Measurements from ENCODE around the gene PI16. TPM values are rescaled to one million over a fixed set of nuclear protein-coding genes. Genes with fewer than 3 reads are reported as not detected.

The PI16 gene
- total and polyA plus RNA-seq, 5 donors from 2014 or later: 31.9 to 113 (median 62.3) TPM

- H3K4me1 Mint-ChIP-seq: peaks cover 0 to 5% (median 2%) of the 10 kb centered on the region in 4 donors
- no peaks in the 10 kb centered on the region for H3K9me3 Mint-ChIP-seq
- no peak overlapping the region for H3K4me3 Mint-ChIP-seq
- H3K36me3 Mint-ChIP-seq: peaks cover 35% of the 10 kb centered on the region
- no peaks in the 10 kb centered on the region for H3K27me3 ChIP-seq (ENCODE audit: control insufficient read depth, insufficient read depth, low read length)
- H3K27me3 Mint-ChIP-seq: no peaks in the 10 kb centered on the region
- H3K27ac ChIP-seq (ENCODE audit: insufficient read depth, low read length, poor library complexity, severe bottlenecking): no peak overlapping the region
- H3K27ac Mint-ChIP-seq: peak overlapping the region in 1 of 3 donors; percentile 46
- no peak overlapping the region for H3K4me3 ChIP-seq (ENCODE audit: low read depth, low read length)
- peaks cover 99% of the 10 kb centered on the region for H3K36me3 ChIP-seq (ENCODE audit: control insufficient read depth, insufficient read depth, low read length)
- DNase-seq (no peak), ATAC-seq (ENCODE audit: low read depth in 2 of 2) (no peak)
- no peaks in the 10 kb centered on the region for H3K9me3 ChIP-seq (ENCODE audit: control insufficient read depth in 2 of 2, low read length in 2 of 2)
- H3K4me1 ChIP-seq (ENCODE audit: control insufficient read depth, insufficient read depth, low read length, poor library complexity, severe bottlenecking): no peaks in the 10 kb centered on the region
These were observed 17.6 kb downstream of the PI16 start for GRCh38 chr6:36971921-36972673.

- peaks cover 40% of the 10 kb centered on the region for H3K36me3 Mint-ChIP-seq
- DNase-seq: no peak
These were observed 18.7 kb downstream of the PI16 start for GRCh38 chr6:36973190-36973589.

GRCh38 chr6:36973647-36974046 is 19.1 kb downstream of the PI16 start:
- Histone ChIP-seq H3K27ac (ENCODE audit: insufficient read depth, low read length, poor library complexity, severe bottlenecking) (no peak overlapping the region), H3K27me3 (ENCODE audit: control insufficient read depth, insufficient read depth, low read length) (no peaks in the 10 kb centered on the region), H3K36me3 (ENCODE audit: control insufficient read depth, insufficient read depth, low read length) (peaks cover 100% of the 10 kb centered on the region), H3K4me3 (ENCODE audit: low read depth, low read length) (no peak overlapping the region), H3K4me1 (ENCODE audit: control insufficient read depth, insufficient read depth, low read length, poor library complexity, severe bottlenecking) (no peaks in the 10 kb centered on the region), H3K9me3 (ENCODE audit: control insufficient read depth in 2 of 2, low read length in 2 of 2) (no peaks in the 10 kb centered on the region)
- no peak for DNase-seq
- Mint-ChIP-seq H3K4me3 (no peak overlapping the region), H3K9me3 (no peaks in the 10 kb centered on the region), H3K27ac (no peak overlapping the region), H3K36me3 (peaks cover 44% of the 10 kb centered on the region), H3K4me1 (peaks cover 0 to 5% (median 1%) of the 10 kb centered on the region in 4 donors), H3K27me3 (no peaks in the 10 kb centered on the region)
- ATAC-seq (ENCODE audit: low read depth in 2 of 2): no peak

More at GRCh38 chr6:36973190-36973589, 18.7 kb downstream of the PI16 start:
- Histone ChIP-seq H3K27ac (ENCODE audit: insufficient read depth, low read length, poor library complexity, severe bottlenecking) (no peak overlapping the region), H3K36me3 (ENCODE audit: control insufficient read depth, insufficient read depth, low read length) (peaks cover 100% of the 10 kb centered on the region), H3K4me3 (ENCODE audit: low read depth, low read length) (no peak overlapping the region), H3K4me1 (ENCODE audit: control insufficient read depth, insufficient read depth, low read length, poor library complexity, severe bottlenecking) (no peaks in the 10 kb centered on the region), H3K27me3 (ENCODE audit: control insufficient read depth, insufficient read depth, low read length) (no peaks in the 10 kb centered on the region), H3K9me3 (ENCODE audit: control insufficient read depth in 2 of 2, low read length in 2 of 2) (no peaks in the 10 kb centered on the region)
- Mint-ChIP-seq H3K4me3 (no peak overlapping the region), H3K9me3 (no peaks in the 10 kb centered on the region), H3K27me3 (no peaks in the 10 kb centered on the region), H3K4me1 (peaks cover 0 to 5% (median 1%) of the 10 kb centered on the region in 4 donors), H3K27ac (no peak overlapping the region)
- no peak for ATAC-seq (ENCODE audit: low read depth in 2 of 2)

GRCh38 chr6:36975231-36976006 is 20.9 kb downstream of the PI16 start:
- H3K36me3 ChIP-seq (ENCODE audit: control insufficient read depth, insufficient read depth, low read length): peaks cover 95% of the 10 kb centered on the region
- H3K4me3 ChIP-seq (ENCODE audit: low read depth, low read length): no peak overlapping the region
- peaks cover 5 to 17% (median 11%) of the 10 kb centered on the region in 4 donors for H3K4me1 Mint-ChIP-seq
- H3K27ac Mint-ChIP-seq: no peak overlapping the region
- DNase-seq: no peak
- H3K27me3 Mint-ChIP-seq: no peaks in the 10 kb centered on the region
- peaks cover 52% of the 10 kb centered on the region for H3K36me3 Mint-ChIP-seq
- H3K27me3 ChIP-seq (ENCODE audit: control insufficient read depth, insufficient read depth, low read length): no peaks in the 10 kb centered on the region
- H3K9me3 Mint-ChIP-seq: no peaks in the 10 kb centered on the region
- no peak overlapping the region for H3K27ac ChIP-seq (ENCODE audit: insufficient read depth, low read length, poor library complexity, severe bottlenecking)
- ATAC-seq (ENCODE audit: low read depth in 2 of 2): no peak
- H3K9me3 ChIP-seq (ENCODE audit: control insufficient read depth in 2 of 2, low read length in 2 of 2): no peaks in the 10 kb centered on the region
- no peak overlapping the region for H3K4me3 Mint-ChIP-seq
- H3K4me1 ChIP-seq (ENCODE audit: control insufficient read depth, insufficient read depth, low read length, poor library complexity, severe bottlenecking): peaks cover 6% of the 10 kb centered on the region

- H3K9me3 ChIP-seq (ENCODE audit: control insufficient read depth in 2 of 2, low read length in 2 of 2): no peaks in the 10 kb centered on the region
- H3K36me3 ChIP-seq (ENCODE audit: control insufficient read depth, insufficient read depth, low read length): peaks cover 90% of the 10 kb centered on the region
- no peaks in the 10 kb centered on the region for H3K9me3 Mint-ChIP-seq
These were observed 21.4 kb downstream of the PI16 start for GRCh38 chr6:36976007-36976264.

GRCh38 chr6:36976509-36976908 is 22.0 kb downstream of the PI16 start:
- Histone ChIP-seq H3K36me3 (ENCODE audit: control insufficient read depth, insufficient read depth, low read length) (peaks cover 89% of the 10 kb centered on the region), H3K27ac (ENCODE audit: insufficient read depth, low read length, poor library complexity, severe bottlenecking) (no peak overlapping the region), H3K4me1 (ENCODE audit: control insufficient read depth, insufficient read depth, low read length, poor library complexity, severe bottlenecking) (peaks cover 16% of the 10 kb centered on the region), H3K4me3 (ENCODE audit: low read depth, low read length) (no peak overlapping the region), H3K9me3 (ENCODE audit: control insufficient read depth in 2 of 2, low read length in 2 of 2) (no peaks in the 10 kb centered on the region), H3K27me3 (ENCODE audit: control insufficient read depth, insufficient read depth, low read length) (no peaks in the 10 kb centered on the region)
- Mint-ChIP-seq H3K27ac (peak overlapping the region in 2 of 3 donors; percentile 38 to 46), H3K9me3 (no peaks in the 10 kb centered on the region), H3K4me1 (peaks cover 5 to 27% (median 16%) of the 10 kb centered on the region in 4 donors), H3K4me3 (no peak overlapping the region), H3K27me3 (no peaks in the 10 kb centered on the region), H3K36me3 (peaks cover 58% of the 10 kb centered on the region)
- no peak for ATAC-seq (ENCODE audit: low read depth in 2 of 2)
- DNase-seq: no peak

More at GRCh38 chr6:36976007-36976264, 21.4 kb downstream of the PI16 start:
- H3K4me3 ChIP-seq (ENCODE audit: low read depth, low read length): no peak overlapping the region
- H3K4me1 ChIP-seq (ENCODE audit: control insufficient read depth, insufficient read depth, low read length, poor library complexity, severe bottlenecking): peaks cover 11% of the 10 kb centered on the region
- ATAC-seq (ENCODE audit: low read depth in 2 of 2): no peak
- H3K27me3 ChIP-seq (ENCODE audit: control insufficient read depth, insufficient read depth, low read length): no peaks in the 10 kb centered on the region
- Mint-ChIP-seq H3K36me3 (peaks cover 55% of the 10 kb centered on the region), H3K27me3 (no peaks in the 10 kb centered on the region), H3K4me1 (peaks cover 5 to 22% (median 15%) of the 10 kb centered on the region in 4 donors), H3K4me3 (no peak overlapping the region), H3K27ac (no peak overlapping the region)
- no peak for DNase-seq
- no peak overlapping the region for H3K27ac ChIP-seq (ENCODE audit: insufficient read depth, low read length, poor library complexity, severe bottlenecking)

- peaks cover 58% of the 10 kb centered on the region for H3K36me3 Mint-ChIP-seq
- H3K27ac ChIP-seq (ENCODE audit: insufficient read depth, low read length, poor library complexity, severe bottlenecking): no peak overlapping the region
- no peaks in the 10 kb centered on the region for H3K9me3 Mint-ChIP-seq
- no peaks in the 10 kb centered on the region for H3K27me3 Mint-ChIP-seq
- no peaks in the 10 kb centered on the region for H3K27me3 ChIP-seq (ENCODE audit: control insufficient read depth, insufficient read depth, low read length)
- H3K9me3 ChIP-seq (ENCODE audit: control insufficient read depth in 2 of 2, low read length in 2 of 2): no peaks in the 10 kb centered on the region
- H3K27ac Mint-ChIP-seq: peak overlapping the region in 2 of 3 donors; percentile 38 to 46
- no peak overlapping the region for H3K4me3 ChIP-seq (ENCODE audit: low read depth, low read length)
- DNase-seq (no peak), ATAC-seq (ENCODE audit: low read depth in 2 of 2) (no peak)
- peaks cover 21% of the 10 kb centered on the region for H3K4me1 ChIP-seq (ENCODE audit: control insufficient read depth, insufficient read depth, low read length, poor library complexity, severe bottlenecking)
- peaks cover 89% of the 10 kb centered on the region for H3K36me3 ChIP-seq (ENCODE audit: control insufficient read depth, insufficient read depth, low read length)
- peaks cover 5 to 31% (median 20%) of the 10 kb centered on the region in 4 donors for H3K4me1 Mint-ChIP-seq
- no peak overlapping the region for H3K4me3 Mint-ChIP-seq
These were observed 22.4 kb downstream of the PI16 start for GRCh38 chr6:36976931-36977330.

Data from CD4-positive, CD25-positive, alpha-beta regulatory T cell (primary cell).